Measurements from ENCODE around the gene PDE4B.
"Not testable (repeated sequence)": the region's sequence is repeated elsewhere in the genome, so short reads cannot be mapped to it uniquely, and the experiment has no call there.

PDE4B gene

DNA sequence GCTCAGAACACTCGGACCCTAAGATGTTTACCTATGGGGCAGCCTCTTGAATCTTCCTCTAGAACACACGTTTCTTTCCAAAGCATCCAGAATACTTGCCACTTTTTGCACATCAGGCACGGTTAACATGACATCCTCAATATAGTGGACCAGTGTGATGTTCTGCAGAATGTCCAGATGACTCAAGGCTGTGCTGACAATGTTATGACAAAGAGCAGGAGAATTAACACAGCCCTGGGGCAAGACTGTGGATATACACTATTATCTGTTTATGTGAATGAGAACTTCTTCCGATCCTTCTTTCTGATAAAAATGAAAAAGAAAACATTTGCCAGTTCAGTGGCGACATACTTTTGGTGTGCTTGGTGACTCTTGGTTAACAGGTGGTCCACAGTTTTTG, 154.3 kb downstream of the PDE4B start:
- in situ Hi-C loops (cut with HindIII; ENCODE audit: low sequenced_read_pairs) = no loop called here

DNA sequence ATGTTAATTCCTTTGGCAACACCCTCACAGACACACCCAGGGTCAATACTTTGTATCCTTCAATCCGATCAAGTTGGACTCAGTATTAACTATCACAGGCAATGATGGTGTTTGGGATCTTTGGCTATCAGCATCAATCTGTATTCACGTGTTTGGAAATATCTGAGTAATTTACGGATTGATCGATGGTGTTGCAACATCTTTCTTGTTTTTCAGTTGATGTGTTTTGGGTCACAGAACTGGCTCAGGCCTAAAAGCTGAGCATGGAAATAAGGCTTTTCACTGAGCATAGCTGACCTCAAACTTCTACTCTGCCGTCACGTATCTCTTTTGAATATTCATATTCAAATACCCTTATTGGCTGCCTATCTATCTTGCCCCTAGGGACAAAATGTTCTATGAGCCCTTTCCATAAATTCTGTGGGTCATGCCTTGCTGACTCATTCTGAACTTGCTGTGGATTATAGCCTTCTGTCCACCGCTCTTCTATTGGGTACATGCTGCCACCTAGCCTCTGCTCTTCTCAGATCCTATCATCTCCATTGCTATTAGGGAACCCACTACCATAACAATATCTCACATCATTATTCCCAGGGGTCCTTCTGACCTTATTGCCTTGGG, 156.0 kb downstream of the PDE4B start:
- in situ Hi-C loops (cut with HindIII; ENCODE audit: low sequenced_read_pairs) = no loop called here

DNA sequence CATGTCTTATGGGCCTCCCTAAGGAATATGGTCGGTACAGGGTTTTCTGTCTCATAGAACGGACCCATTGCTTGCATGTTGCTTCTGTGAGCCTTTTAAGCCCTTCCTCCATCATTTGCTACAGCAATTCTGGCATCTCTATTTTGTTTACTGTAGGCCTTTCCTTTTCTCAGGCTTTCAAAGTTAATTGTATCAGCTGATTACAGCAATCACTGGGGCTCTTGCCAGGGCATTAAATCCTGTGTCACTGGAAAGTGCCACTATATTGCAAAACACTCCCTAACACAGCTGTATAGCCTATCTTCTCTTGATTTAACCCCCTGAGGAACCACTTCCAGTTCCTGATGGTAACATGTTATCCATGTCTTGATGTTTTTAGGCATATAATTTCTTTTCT, 156.5 kb downstream of the PDE4B start:
- in situ Hi-C loops (cut with HindIII; ENCODE audit: low sequenced_read_pairs) = no loop called here

DNA sequence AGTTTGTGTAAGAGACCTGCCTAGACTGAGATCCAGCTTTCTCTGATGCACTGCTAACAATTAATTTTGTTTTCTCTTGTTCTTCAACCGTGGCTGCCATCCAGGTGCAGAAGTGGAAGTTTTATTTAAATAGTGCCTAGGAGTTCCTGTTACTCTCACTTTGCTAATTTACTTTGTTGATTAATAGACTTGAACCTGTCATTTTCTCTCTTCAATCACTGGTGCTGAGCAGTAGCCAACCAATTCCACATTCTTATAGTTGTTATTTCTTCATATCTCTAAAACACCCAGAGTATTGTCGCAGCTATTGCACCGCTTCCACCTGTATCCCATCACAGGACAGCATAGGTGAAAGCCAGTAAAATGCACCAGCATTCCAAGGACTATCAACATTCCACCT, 157.2 kb downstream of the PDE4B start:
- in situ Hi-C loops (cut with HindIII; ENCODE audit: low sequenced_read_pairs) = no loop called here

DNA sequence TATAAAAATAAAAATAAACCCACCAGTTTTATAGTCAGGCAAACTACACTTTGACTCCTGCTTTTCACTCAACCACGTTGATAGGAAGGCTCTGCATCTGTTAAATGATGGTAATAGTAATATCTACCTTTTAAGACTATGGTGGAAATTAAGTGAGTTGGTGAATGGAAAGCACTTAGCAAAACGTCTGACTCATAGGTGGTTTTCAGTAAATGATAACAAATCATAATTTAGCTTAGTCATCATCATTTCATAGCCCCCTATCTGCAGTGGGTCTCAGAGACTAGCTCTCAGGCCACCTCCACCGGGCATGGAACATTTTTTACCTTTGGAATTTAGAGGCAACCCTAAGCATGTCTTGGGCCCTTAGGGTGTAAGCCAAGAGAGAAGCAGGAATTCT, 160.0 kb downstream of the PDE4B start:
- in situ Hi-C loops (cut with HindIII; ENCODE audit: low sequenced_read_pairs) = no loop called here

DNA sequence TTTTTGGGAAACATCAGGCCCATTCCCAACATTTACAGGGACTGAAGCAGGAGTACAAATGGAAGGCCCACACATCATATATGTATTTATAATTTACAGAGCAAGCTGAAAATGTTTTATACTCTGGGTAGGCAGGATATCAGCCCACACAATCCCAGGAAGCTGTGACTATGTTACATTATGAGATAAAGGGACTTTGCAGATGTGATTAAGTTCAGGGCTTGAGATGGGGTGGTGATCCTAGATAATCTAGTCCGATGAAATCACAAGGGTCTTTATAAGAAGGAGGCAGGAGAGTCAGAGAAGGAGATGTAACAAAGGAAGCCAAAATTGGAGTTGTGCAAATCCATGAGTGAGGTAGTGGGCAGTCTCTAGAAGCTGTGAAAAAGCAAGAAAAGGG, 160.5 kb downstream of the PDE4B start:
- in situ Hi-C loops (cut with HindIII; ENCODE audit: low sequenced_read_pairs) = no loop called here

DNA sequence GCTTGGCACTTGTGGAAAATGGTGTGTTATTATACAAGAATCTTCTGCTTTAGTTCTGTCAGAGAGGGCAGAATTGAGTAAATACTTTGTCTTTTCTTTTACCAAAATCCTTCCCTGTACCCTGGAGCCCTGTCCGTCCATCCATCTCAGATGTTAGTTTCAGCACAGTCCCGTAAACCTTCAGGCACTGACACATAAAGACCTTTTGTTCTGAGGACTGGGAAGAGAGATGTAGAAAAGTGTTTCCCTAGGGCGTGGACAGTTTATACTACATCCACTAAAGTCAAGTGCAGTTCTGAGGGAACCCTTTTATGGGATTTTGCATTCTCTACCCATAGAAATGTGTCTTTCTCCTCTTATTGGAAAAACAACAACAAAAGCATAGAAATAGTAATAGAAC, 162.4 kb downstream of the PDE4B start:
- in situ Hi-C loops (cut with HindIII; ENCODE audit: low sequenced_read_pairs) = no loop called here

DNA sequence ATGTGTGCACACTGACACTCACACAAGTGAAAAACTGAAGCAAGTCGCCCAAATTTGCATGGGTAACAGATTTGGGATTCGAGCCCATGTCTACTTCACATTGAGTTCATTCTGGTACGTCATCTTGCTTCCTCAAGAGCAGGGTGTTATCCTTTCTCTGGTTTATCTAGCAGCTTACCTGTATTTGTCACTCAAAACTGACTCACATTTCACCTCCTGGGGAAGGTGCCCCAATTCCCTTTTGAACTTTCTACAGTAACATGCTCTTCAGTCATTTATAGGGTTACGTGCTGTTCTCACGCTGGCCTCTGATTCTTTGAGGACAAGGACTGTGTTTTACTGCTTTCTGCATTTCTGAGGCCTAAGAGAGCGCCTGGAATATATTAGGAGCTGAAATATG, 162.8 kb downstream of the PDE4B start:
- in situ Hi-C loops (cut with HindIII; ENCODE audit: low sequenced_read_pairs) = no loop called here

DNA sequence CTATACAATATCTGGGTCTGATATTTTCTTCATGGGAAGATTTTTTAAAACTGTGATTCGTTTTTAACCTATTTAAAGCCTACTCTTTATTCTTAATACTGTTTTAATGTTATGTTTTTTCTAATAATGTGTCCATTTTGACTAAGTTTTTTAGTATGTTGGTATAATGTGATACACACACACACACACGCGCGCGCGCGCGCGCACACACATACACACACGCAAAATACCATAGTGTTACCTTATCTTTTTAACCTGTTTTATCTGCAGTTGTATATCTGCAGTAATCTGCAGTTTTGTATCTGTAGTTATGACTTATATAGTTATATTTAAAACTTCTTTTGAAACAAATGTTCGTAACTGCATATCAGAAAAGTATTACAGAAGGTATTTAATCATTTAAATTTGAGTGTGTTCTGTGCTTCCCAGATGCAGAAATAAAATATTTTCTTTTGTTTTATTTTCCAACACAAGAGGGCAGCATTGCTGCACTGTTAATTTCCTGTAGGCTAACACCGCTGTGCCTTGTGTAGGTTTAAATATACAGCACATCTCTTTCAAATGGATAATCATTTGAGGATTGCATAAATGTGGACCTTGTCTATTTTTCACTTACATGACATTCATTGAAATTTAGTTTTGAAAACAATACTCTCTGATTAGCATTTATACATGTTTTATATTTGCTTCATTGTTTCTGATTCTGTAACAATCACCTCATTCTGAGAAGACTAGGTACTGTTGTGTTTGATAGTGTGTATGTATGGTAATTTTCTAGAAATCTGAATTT, 166.1 kb downstream of the PDE4B start:
- in situ Hi-C loops (cut with HindIII; ENCODE audit: low sequenced_read_pairs) = no loop called here

DNA sequence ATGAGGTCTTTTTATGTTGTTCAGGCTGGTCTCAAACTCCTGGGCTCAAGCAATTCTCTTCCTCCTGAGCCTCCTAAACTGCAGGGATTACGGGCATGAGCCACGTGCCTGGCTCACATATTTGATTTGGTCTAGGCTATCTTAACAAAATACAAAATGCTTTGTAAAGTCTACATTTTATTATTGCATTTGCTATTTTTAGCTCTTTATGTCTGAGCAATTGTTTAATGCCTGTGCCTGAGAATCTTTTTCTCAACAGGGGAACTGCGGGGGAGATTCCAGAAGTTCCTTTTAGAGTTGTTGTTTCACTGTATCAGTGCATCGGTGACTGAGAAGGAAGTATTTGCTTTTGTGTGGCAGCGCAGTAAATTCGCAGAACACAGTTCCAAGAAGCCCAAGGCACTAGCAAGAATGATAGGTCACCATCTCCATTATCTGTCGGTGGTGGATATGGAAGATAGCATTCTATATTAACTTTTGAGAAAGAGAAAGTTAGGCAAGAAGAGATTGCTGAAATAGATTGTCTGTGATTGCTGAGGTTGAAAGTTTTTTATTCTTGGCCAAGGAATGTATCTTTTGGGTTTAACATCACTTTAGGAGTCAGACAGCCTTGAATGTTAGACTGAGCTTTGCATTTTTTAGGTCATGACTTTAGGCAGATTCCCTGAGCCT, 167.3 kb downstream of the PDE4B start:
- in situ Hi-C loops (cut with HindIII; ENCODE audit: low sequenced_read_pairs) = loop anchor here (5.0 kb wide), 1 partner anchor 277 kb away; no protein-coding TSS in a partner anchor

DNA sequence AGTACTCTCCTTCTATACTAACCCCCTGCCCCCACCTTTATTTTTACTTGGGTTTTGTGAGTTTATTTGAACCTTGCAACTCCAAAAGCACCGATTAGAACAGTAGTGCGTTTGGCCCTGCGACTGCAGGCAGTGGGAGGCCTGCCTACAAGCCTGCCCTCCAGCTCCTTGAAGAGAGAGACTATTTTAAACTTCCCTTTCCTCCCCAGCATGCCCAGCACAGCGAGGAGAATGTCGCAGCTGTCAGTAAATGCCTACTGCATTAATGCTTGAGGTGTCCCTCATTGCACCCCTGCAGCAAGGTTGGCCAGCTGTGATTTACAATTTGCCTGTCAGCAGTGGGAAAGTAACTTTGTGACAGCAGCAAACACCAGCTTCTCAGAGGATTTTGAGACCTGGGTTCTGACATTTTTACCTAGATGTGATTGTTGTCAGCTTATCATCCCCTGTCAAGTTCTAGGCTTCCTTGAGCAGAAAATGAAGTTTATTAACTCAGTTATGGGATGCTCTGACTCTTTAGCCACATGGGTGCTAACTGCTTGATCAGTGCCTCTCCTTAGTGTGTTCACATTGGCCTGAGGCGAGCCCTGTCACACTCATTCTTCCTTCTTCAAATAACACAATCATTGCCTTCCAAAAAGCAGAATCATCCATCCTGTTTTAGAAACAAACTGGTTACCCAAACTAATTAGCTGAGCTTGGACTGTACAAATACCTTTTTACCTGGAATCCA, 170.6 kb downstream of the PDE4B start:
- in situ Hi-C loops (cut with HindIII; ENCODE audit: low sequenced_read_pairs) = loop anchor here (5.0 kb wide), 1 partner anchor 274 kb away; no protein-coding TSS in a partner anchor

DNA sequence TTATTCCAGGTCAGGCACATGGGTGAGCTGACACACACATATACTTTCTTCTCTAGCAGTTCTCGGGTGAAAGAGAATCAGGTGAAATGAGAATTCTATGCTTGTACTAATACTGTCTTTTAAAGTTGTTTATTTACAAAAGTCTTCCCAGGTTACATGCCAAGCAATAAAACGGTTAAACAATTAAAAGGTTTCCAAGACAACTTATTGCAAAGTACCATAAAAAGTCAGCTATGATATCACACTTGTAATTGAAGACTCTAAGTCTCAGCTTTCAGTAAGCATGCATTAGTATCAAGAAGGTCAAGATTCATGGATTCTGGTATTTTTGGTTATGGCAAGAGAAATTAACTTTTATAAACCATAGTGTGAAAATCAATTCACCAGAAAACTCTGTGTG, 171.4 kb downstream of the PDE4B start:
- in situ Hi-C loops (cut with HindIII; ENCODE audit: low sequenced_read_pairs) = loop anchor here (5.0 kb wide), 1 partner anchor 273 kb away; no protein-coding TSS in a partner anchor

DNA sequence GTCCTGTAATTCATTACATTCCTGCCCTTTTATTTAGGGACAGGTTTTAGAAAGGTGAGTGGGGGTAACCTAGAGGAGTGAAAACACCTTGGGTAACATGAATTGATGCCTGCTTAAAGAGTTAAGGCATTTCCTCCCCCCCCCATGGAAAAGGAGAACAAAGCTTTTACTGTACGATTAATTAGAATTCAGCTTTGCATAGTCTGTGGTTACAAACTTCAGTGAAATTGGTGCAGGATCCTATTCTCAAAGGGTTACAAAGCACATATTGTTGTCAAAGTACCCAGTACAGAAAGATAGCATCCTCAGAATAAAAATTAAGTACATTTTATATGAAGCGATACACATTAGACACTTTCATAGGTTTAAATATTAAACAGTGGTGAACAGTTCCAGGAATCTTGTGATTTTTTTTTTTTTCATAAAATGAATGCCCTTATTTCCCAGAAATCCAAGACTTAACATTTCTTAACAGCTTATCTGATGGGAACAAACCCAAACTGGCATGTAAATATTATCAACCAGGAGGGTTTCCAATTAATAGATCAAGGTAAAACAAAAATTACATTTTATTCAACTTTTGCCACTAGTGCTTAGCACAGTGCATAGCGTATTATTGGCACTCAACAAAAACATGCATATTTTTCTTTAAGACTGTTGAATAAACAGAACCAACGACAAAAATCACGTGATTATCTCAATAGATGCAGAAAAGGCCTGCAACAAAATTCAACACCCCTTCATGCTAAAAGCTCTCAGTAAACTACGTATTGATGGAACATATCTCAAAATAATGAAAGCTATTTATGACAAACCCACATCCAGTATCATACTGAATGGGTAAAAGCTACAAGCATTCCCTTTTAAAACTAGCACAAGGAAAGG, 172.7 kb downstream of the PDE4B start:
- in situ Hi-C loops (cut with HindIII; ENCODE audit: low sequenced_read_pairs) = no loop called here

DNA sequence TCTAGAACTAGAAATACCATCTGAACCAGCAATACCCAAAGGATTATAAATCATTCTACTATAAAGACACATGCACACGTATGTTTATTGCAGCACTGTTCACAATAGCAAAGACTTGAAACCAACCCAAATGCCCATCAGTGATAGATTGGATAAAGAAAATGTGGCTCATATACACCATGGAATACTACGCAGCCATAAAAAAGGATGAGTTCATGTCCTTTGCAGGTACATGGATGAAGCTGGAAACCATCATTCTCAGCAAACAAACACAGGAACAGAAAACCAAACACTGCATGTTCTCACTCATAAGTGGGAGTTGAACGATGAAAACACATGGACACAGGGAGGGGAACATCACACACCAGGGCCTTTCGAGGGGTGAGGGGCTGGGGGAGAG, 174.8 kb downstream of the PDE4B start:
- in situ Hi-C loops (cut with HindIII; ENCODE audit: low sequenced_read_pairs) = not testable (repeated sequence)

DNA sequence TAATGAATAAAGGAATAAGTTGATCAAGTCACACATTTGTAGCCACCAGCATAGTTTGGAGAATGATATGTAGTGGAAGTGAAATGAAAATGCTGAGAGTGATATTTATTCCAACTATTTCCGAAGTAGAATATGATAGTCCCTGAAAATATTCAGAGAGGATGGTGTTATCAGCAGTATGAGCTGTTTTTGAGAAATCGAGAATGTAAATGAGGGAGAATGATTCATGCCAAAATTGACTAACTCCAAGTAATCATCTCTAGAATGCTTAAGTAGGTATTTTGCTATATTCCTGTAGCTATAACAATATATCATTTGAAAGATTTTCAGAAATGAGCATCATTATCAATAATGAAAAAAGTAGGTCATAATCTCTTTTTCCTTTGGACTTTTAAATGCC, 178.9 kb downstream of the PDE4B start:
- in situ Hi-C loops (cut with HindIII; ENCODE audit: low sequenced_read_pairs) = no loop called here

DNA sequence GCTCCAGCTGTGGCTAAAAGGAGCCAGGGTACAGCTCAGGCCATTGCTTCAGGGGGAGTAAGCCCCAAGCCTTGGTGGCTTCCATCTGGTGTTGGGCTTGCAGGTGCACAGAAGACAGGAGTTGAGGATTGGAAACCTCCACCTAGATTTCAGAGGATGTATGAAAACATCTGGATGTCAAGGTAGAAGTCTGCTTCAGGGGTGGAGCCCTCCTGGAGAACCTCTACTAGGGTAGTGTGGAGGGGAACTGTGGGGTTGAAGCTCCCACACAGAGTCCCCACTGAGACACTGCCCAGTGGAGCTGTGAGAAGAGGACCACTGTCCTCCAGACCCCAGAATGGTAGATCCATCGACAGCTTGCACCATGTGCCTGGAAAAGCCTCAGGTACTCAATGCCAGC, 183.0 kb downstream of the PDE4B start:
- in situ Hi-C loops (cut with HindIII; ENCODE audit: low sequenced_read_pairs) = no loop called here

DNA sequence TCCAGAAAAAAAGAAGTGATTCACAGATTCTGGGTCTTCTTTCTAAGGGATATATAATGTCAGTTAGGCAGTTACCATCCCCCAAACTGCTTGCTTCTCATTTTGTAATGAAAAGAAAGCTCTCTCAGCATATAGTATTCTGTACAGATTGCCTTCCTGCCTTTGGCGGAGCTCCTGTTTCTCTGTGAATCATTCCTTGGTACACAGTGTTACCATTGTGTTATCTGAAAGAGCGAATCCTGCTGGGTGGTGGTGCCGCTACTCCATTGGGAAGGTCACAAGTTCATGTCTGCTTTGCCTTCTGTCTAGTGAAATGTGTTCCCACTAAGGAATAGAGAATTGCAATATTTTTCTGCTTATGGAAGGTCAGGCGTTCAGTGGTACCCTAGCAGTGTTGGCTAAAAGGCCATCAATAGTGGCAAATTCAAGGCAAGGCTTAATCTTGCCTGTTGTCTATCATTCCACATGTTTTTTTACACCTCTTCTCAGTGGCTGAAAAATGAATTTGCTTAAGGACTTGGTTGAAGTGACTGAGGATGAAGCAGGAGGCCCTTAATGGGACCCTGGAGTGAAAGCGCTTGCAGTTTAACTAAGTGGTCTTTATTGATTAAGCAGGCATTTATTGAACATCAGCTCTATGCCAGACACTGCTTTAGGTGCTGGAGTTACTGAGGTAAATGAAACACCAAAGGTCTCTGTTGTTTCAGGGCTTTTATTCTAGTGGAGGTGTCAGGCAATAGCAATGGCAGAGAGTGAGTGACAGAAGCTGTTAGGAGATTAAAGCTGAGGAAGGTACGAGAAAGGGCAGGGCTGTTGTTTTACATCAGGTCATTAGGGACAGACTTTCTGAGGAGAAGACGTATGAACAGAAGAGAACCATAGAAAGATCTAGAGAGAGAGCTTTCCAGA, 186.7 kb downstream of the PDE4B start:
- in situ Hi-C loops (cut with HindIII; ENCODE audit: low sequenced_read_pairs) = no loop called here

DNA sequence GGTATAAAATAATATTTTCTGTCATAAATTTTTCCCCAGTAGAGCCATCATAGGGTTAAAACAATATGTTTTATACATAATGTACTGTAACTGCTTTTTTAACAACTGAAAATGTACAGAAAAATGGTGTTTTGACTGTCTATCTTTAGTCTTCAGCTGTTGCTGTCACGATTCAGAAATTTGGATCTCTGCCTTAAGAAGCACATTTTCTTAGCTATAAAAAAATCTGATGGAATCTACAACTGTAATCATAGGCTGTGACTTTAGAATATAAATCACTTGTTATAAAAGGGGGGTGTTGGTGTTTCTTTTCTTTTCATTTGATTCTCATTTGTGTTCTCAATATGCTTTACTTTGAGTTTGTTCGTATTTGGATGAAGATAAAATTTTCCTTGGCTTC, 187.5 kb downstream of the PDE4B start:
- in situ Hi-C loops (cut with HindIII; ENCODE audit: low sequenced_read_pairs) = no loop called here

DNA sequence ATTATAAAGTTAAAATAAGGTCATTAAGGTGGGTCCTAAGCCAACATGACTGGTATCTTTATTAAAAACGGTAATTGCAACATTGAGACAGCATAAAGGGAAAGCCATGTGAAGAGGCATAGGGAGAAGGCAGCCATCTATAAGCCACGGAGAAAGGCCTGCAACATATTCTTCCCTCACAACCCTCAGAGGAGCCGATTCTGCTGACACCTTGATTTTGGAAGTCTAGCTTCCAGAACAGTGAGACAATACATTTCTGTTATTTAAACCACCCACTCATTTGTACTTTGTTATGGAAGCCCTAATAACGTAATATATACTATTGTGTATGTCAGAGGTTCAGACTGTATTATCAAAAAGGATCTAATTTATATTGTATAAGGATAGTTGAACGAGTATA, 190.8 kb downstream of the PDE4B start:
- in situ Hi-C loops (cut with HindIII; ENCODE audit: low sequenced_read_pairs) = no loop called here
